Liver (tissue), 9 donors: ENCODE measurements around the gene STMN1. TPM values are rescaled to one million over a fixed set of nuclear protein-coding genes. Genes with fewer than 3 reads are reported as not detected.

ENCODE experiments used
- DNase-seq: peaks from one replicate; pipeline ENCODE4 v3.0.0-alpha.2; 2017; ENCODE audit warnings: low spot score
- H3K27ac ChIP-seq, 2 donors: one replicate each; pipeline ENCODE4 v1.7.0; 2013; ENCODE audit warnings: inconsistent platforms in 2 of 2, low read length in 2 of 2, control low read depth in 1 of 2, low read depth in 1 of 2, mild to moderate bottlenecking in 1 of 2
- H3K27me3 ChIP-seq, 4 donors: one replicate each; pipeline versions ENCODE4 v1.6.1 to v1.7.0; 2013; ENCODE audit warnings: low read length in 3 of 4, inconsistent platforms in 1 of 4, mild to moderate bottlenecking in 1 of 4, moderate library complexity in 1 of 4; ENCODE audit not compliant: control insufficient read depth in 4 of 4, insufficient read depth in 4 of 4
- H3K36me3 ChIP-seq, 4 donors: one replicate each; pipeline versions ENCODE4 v1.6.1 to v1.7.0; 2013; ENCODE audit warnings: low read length in 3 of 4, mild to moderate bottlenecking in 3 of 4, low read depth in 1 of 4, moderate library complexity in 1 of 4; ENCODE audit not compliant: control insufficient read depth in 4 of 4, insufficient read depth in 3 of 4
- H3K4me1 ChIP-seq, 4 donors: one replicate each; pipeline versions ENCODE4 v1.6.1 to v1.7.0; 2013; ENCODE audit warnings: low read length in 3 of 4, mild to moderate bottlenecking in 3 of 4, moderate library complexity in 1 of 4; ENCODE audit not compliant: control insufficient read depth in 4 of 4, insufficient read depth in 4 of 4
- H3K4me3 ChIP-seq, 3 donors: one replicate each; pipeline versions ENCODE4 v1.6.1 to v1.7.0; 2013; ENCODE audit warnings: low read length in 3 of 3, control low read depth in 1 of 3, low read depth in 1 of 3, mild to moderate bottlenecking in 1 of 3
- H3K9ac ChIP-seq, 2 donors: one replicate each; pipeline ENCODE4 v1.7.0; 2013; ENCODE audit warnings: low read length in 2 of 2, mild to moderate bottlenecking in 2 of 2, moderate library complexity in 2 of 2, control low read depth in 1 of 2, low read depth in 1 of 2
- H3K9me3 ChIP-seq, 4 donors: one replicate each; pipeline versions ENCODE4 v1.6.1 to v1.7.0; 2013; ENCODE audit warnings: low read length in 3 of 4; ENCODE audit not compliant: control insufficient read depth in 4 of 4
- ATF3 ChIP-seq: IDR thresholded peaks from 2 replicates; pipeline ENCODE4 v1.6.1; 2016; ENCODE audit warnings: antibody characterized with exemption
- CTCF ChIP-seq: fragments of 150-350 bp; IDR thresholded peaks from 2 replicates; pipeline ENCODE4 v1.5.1; 2017; ENCODE audit warnings: improper control_type of control experiment, low read depth, low read length; ENCODE audit not compliant: missing input control
- EGR1 ChIP-seq, 2 donors: IDR thresholded peaks; 2 replicates each; pipeline ENCODE4 v1.6.1; 2016 to 2018; ENCODE audit warnings: antibody characterized with exemption in 2 of 2, low read depth in 2 of 2
- FOXA1 ChIP-seq: IDR thresholded peaks from 2 replicates; pipeline ENCODE4 v1.6.1; 2016; ENCODE audit warnings: antibody characterized with exemption
- FOXA2 ChIP-seq: IDR thresholded peaks from 2 replicates; pipeline ENCODE4 v1.6.1; 2016; ENCODE audit warnings: antibody characterized with exemption
- GABPA ChIP-seq, 2 donors: IDR thresholded peaks in 1 of 2; conservative IDR thresholded peaks in 1 of 2; 2 replicates each; pipeline ENCODE4 v1.6.1; 2016; ENCODE audit warnings: antibody characterized with exemption in 2 of 2, mild to moderate bottlenecking in 1 of 2, moderate library complexity in 1 of 2
- HNF4A ChIP-seq, 2 donors: conservative IDR thresholded peaks; 2 replicates each; pipeline ENCODE4 v1.6.1; 2016; ENCODE audit warnings: antibody characterized with exemption in 2 of 2, mild to moderate bottlenecking in 2 of 2
- JUND ChIP-seq, 2 donors: IDR thresholded peaks; 2 replicates each; pipeline ENCODE4 v1.6.1; 2016; ENCODE audit warnings: antibody characterized with exemption in 2 of 2
- MAX ChIP-seq: IDR thresholded peaks from 2 replicates; pipeline ENCODE4 v1.6.1; 2016; ENCODE audit warnings: antibody characterized with exemption
- NR2F2 ChIP-seq: IDR thresholded peaks from 2 replicates; pipeline ENCODE4 v1.6.1; 2016; ENCODE audit warnings: antibody characterized with exemption
- RAD21 ChIP-seq, 2 donors: IDR thresholded peaks; 2 replicates each; pipeline ENCODE4 v1.6.1; 2016; ENCODE audit warnings: antibody characterized with exemption in 2 of 2, mild to moderate bottlenecking in 2 of 2
- REST ChIP-seq: IDR thresholded peaks from 2 replicates; pipeline ENCODE4 v1.6.1; 2016; ENCODE audit warnings: antibody characterized with exemption, mild to moderate bottlenecking
- RXRA ChIP-seq, 2 donors: IDR thresholded peaks; 2 replicates each; pipeline ENCODE4 v1.6.1; 2017 to 2018; ENCODE audit warnings: antibody characterized with exemption in 2 of 2, mild to moderate bottlenecking in 1 of 2
- SP1 ChIP-seq: IDR thresholded peaks from 2 replicates; pipeline ENCODE4 v1.6.1; 2018; ENCODE audit warnings: antibody characterized with exemption, mild to moderate bottlenecking
- TAF1 ChIP-seq: conservative IDR thresholded peaks from 2 replicates; pipeline ENCODE4 v1.6.1; 2016; ENCODE audit warnings: antibody characterized with exemption, mild to moderate bottlenecking
- YY1 ChIP-seq: IDR thresholded peaks from 2 replicates; pipeline ENCODE4 v1.6.1; 2016; ENCODE audit warnings: antibody characterized with exemption, mild to moderate bottlenecking
- ZBTB33 ChIP-seq: IDR thresholded peaks from 2 replicates; pipeline ENCODE4 v1.6.1; 2016; ENCODE audit warnings: antibody characterized with exemption
- WGBS: extraction: QIAGEN DNeasy Blood & Tissue Kit; methylation state at CpG from one replicate; pipeline ENCODE4 v1.1.7; 2013; 5-methylcytosine and 5-hydroxymethylcytosine counted together
- polyA plus RNA-seq, 2 donors: library from polyadenylated mRNA; stranded (reverse) in 1 of 2; unstranded in 1 of 2; fragments of 200-250 nt in 1 of 2; fragments of >200 nt in 1 of 2; fragmentation: Nextera tagmentation in 1 of 2; extraction: Ambion mirVana in 1 of 2; gene quantifications; one replicate each; pipeline versions ENCODE4 v1.2.1 to v1.2.3, GENCODE V29; 2013 to 2015
- total RNA-seq, 2 donors: library from RNA; depleted of rRNA; stranded (reverse); fragments of >200 nt; gene quantifications; one replicate each; pipeline ENCODE4 v1.2.3, GENCODE V29; 2014
- donor health status: healthy.
- donor health status: healthy.
- donor health status: healthy.
- donor health status: healthy.
- donor health status: healthy.

The STMN1 gene
- total and polyA plus RNA-seq, 4 donors: 0.75 to 40.1 (median 17.8) TPM

GRCh38 chr1:25874635-25875153, 31.5 kb downstream of the STMN1 start:
- no peak for TF ChIP-seq NR2F2
- no peak for TF ChIP-seq MAX
- no peak for TF ChIP-seq RAD21 (IDR thresholded peaks at IDR 0.05)
- no peaks in the 10 kb centered on the region for H3K9me3 ChIP-seq
- H3K4me3 ChIP-seq: peak overlapping the region; percentile 31 to 59 (median 53)
- H3K27ac ChIP-seq: peak overlapping the region; percentile 2 to 49
- 43% methylated on average over 8 of the region's 8 CpGs for WGBS
- DNase-seq: no peak
- no peaks in the 10 kb centered on the region for H3K36me3 ChIP-seq
- H3K27me3 ChIP-seq: no peaks in the 10 kb centered on the region
- peaks cover 23 to 68% (median 61%) of the 10 kb centered on the region in 4 donors for H3K4me1 ChIP-seq
- peak overlapping the region in 1 of 2 donors; percentile 78 for H3K9ac ChIP-seq

GRCh38 chr1:25874209-25874608, 32.0 kb downstream of the STMN1 start:
- H3K4me1 ChIP-seq: peaks cover 20 to 67% (median 60%) of the 10 kb centered on the region in 4 donors
- H3K4me3 ChIP-seq: no peak overlapping the region
- H3K27me3 ChIP-seq: no peaks in the 10 kb centered on the region
- no peak overlapping the region for H3K27ac ChIP-seq
- TF ChIP-seq HNF4A (conservative IDR thresholded peaks at IDR 0.05) (no peak), FOXA2 (no peak), ATF3 (no peak), SP1 (no peak), JUND (IDR thresholded peaks at IDR 0.05) (no peak)
- WGBS: 95% methylated on average over 3 of the region's 3 CpGs
- no peaks in the 10 kb centered on the region for H3K9me3 ChIP-seq
- H3K9ac ChIP-seq: no peak overlapping the region
- H3K36me3 ChIP-seq: no peaks in the 10 kb centered on the region
- DNase-seq: no peak

GRCh38 chr1:25873120-25873519, 33.1 kb downstream of the STMN1 start:
- peak; percentile 21 for TF ChIP-seq FOXA1
- TF ChIP-seq REST: peak; percentile 55
- TF ChIP-seq EGR1 (IDR thresholded peaks at IDR 0.05; ENCODE audit: low read depth in 2 of 2): peak in 1 of 2 donors; percentile 43
- TF ChIP-seq TAF1: no peak
- TF ChIP-seq HNF4A (conservative IDR thresholded peaks at IDR 0.05): peak; percentile 85 to 96
- peak; percentile 66 for TF ChIP-seq FOXA2
- TF ChIP-seq SP1: peak; percentile 88
- TF ChIP-seq NR2F2: no peak
- peak; percentile 65 for TF ChIP-seq YY1
- TF ChIP-seq MAX: peak; percentile 56
- TF ChIP-seq CTCF: peak; percentile 43
- TF ChIP-seq JUND (IDR thresholded peaks at IDR 0.05): peak in 1 of 2 donors; percentile 41
- no peak for TF ChIP-seq ATF3
- TF ChIP-seq GABPA (IDR thresholded peaks at IDR 0.05 in 1 of 2, conservative IDR thresholded peaks at IDR 0.05 in 1 of 2): no peak
- TF ChIP-seq RAD21 (IDR thresholded peaks at IDR 0.05): peak; percentile 44 to 66
- TF ChIP-seq RXRA (IDR thresholded peaks at IDR 0.05): peak; percentile 71 to 91
- TF ChIP-seq ZBTB33: peak; percentile 58
- Histone ChIP-seq H3K9ac (no peak overlapping the region), H3K4me3 (no peak overlapping the region), H3K27ac (peak overlapping the region in 1 of 2 donors; percentile 51), H3K4me1 (peaks cover 22 to 71% (median 64%) of the 10 kb centered on the region in 4 donors), H3K36me3 (no peaks in the 10 kb centered on the region), H3K9me3 (no peaks in the 10 kb centered on the region), H3K27me3 (no peaks in the 10 kb centered on the region)
- WGBS: 37% methylated on average over 3 of the region's 3 CpGs
- peak; percentile 61 for DNase-seq
